Measurements from ENCODE around the gene ATP8B1. TPM values are rescaled to one million over a fixed set of nuclear protein-coding genes. Genes with fewer than 3 reads are reported as not detected.

The ATP8B1 gene
- total RNA-seq = 3.1 TPM

GRCh38 chr18:57803103-57803969, at the start of gene ATP8B1:
TSS of gene ATP8B1 (minus strand) at chr18:57803315. CDS start at chr18:57731807, 71,508 bp downstream.

Small RNAs within 50 kb of the gene (small RNA-seq; reads per million reads assigned to genes)
- gene RNU6-742P (ENCODE audit: low replicate concordance) = not detected

Other genes with a start within 250 kb of the ATP8B1 start
- 20.7 TPM for gene FECH, start 216.6 kb downstream of the ATP8B1 start, total RNA-seq
- 125 TPM for gene NARS1, start 181.5 kb downstream of the ATP8B1 start, total RNA-seq
- gene NEDD4L, start 240.9 kb upstream of the ATP8B1 start, total RNA-seq = 434 TPM

Measured in parietal lobe (tissue), 2 donors.